SK-N-MC (cell line): ENCODE measurements around the gene CP.

Experiments used
- EZH2 ChIP-seq: fragments of 200-600 bp; sonication (generic); IDR thresholded peaks from one replicate; pipeline ENCODE4 v1.6.1; 2017; ENCODE audit warnings: antibody characterized with exemption
- POLR2AphosphoS5 ChIP-seq: IDR thresholded peaks from 2 replicates; pipeline ENCODE4 v1.6.1; 2012; ENCODE audit warnings: mild to moderate bottlenecking, low read depth, low read length, borderline replicate concordance

GRCh38 chr3:149186721-149187120, 34.9 kb downstream of the CP start:
- TF ChIP-seq EZH2: no peak
- no peak for TF ChIP-seq POLR2AphosphoS5
